GM18858 (cell line): ENCODE data around the gene LRRFIP1.

Experiments
- ATAC-seq: cut with Tn5 transposase; IDR thresholded peaks from one replicate; pipeline ENCODE4 v1.9.1; 2021; ENCODE audit not compliant: unreplicated experiment

Gene LRRFIP1

GRCh38 chr2:237820421-237820820 is 193.0 kb downstream of the LRRFIP1 start:
- ATAC-seq: no peak

- ATAC-seq: no peak
Observed at GRCh38 chr2:237823544-237823943, 196.2 kb downstream of the LRRFIP1 start.

GRCh38 chr2:237824085-237824484 is 196.7 kb downstream of the LRRFIP1 start:
- ATAC-seq: no peak

GRCh38 chr2:237827421-237827987 is 200.1 kb downstream of the LRRFIP1 start:
- no peak for ATAC-seq
